Occipital lobe (tissue), 2 donors: ENCODE results near the gene SH3PXD2A. TPM values are rescaled to one million over a fixed set of nuclear protein-coding genes. Genes with fewer than 3 reads are reported as not detected.
"Not testable (repeated sequence)": the region's sequence is repeated elsewhere in the genome, so short reads cannot be mapped to it uniquely, and the experiment has no call there.

Experiments used
- DNase-seq: peaks from one replicate; lab custom pipeline; 2025; lab: John Stamatoyannopoulos, UW
- total RNA-seq: library from RNA; depleted of rRNA; stranded (reverse); fragments of >200 nt; gene quantifications from one replicate; pipeline ENCODE4 v1.2.3, GENCODE V29; 2014

SH3PXD2A gene
- total RNA-seq, 1 donor from 2014 or later: 8.7 TPM

GRCh38 chr10:103622935-103623574 is 232.3 kb downstream of the SH3PXD2A start:
- no peak for DNase-seq

DNA sequence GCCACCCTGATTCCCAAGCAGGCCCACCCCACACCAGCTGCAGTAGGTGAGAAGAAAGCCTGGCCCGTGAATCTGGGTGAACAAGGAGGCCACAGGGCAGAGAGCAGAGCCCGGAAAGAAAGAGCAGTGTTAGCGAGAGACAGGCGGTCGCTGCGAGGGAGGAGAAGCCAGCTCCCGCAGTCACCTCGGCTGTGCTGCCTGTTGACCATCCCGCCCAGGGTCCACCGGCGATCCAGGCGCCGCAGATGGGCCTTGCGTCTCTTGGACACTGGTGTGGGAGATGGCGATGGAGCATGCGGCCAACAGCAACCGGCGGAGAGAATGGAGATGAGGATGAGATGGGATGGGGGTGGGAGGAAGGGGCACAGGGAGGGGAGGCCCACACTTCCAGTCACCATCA is 233.1 kb downstream of the SH3PXD2A start:
- no peak for DNase-seq

DNA sequence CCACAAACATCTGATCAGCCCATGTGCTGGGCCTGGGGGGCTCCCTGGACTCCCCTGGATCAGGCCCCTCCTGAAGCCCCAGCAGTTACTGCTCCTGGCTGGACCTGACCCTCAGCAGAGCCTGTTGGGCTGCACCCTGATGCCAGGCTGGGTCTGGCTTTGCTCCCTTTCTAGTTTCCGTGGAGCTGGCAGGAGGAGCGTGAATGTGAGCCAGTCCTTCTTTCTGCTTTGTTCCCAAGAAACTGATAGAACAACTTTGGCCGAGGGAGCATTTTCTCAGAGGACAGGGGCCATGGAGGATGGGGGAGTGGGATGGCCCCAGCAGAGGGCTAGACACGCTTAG is 233.6 kb downstream of the SH3PXD2A start:
- DNase-seq: no peak

DNA sequence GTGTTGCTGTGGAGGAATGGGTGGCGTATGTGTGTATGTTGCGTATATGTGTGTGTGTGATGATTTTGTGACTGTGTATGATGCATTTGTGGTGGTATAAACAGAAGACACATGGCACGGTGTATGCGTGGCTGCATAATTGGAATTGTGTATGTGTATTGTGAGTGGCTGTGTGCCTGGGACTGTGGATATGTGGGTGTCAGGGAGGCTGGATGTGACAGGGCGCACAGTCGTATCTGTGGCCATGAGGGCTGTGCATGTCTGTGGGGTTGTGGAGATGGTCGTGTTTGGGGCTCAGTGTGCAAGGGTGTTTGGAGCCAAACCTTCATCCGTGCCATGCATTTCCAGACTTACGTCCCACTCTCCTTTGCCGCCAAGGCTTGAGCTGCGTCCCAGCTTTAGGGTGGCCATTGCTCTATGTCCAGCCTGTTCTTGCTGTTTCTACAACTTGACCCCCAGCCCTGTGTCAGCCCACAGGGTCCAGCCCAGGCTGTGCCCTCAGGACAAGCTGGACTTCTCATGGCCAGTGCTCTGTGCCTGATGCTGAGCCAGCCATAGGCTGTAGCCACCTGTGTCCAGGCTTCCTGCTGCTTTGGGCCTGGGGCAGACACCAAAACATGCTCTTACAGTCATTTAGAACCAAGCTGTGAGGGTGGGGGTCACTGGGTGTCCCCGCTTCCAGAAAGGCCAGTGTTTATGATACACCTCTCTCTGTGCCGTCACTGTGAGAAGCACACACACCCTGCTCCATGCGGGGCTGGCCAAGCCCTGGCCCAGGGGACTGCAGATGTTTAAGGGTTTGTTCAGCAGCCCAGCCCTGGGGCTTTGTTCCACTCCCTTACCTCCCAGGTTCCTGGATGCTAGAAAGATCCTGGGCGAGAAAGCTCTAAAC is 234.2 kb downstream of the SH3PXD2A start:
- DNase-seq: no peak

DNA sequence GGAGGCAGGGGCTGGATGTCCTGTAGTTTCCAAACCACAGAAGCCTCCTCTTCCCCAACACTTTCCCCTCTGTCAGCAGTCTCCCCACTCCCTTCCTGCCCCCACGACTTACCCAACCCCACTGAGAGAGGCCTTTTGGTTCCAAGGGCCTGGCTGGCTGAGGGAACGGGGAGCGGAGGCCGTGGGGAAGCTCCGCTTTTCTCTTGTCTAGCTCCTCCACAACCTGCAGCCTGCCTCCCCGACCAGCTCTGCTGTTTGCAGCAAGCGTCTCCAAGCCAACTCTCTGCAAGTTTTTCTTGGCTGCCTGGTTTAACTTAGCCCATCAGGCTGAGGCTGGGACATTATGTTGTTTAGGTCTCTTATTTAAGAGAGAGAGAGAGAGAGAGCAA is 235.0 kb downstream of the SH3PXD2A start:
- DNase-seq: no peak

GRCh38 chr10:103619424-103620351 is 235.7 kb downstream of the SH3PXD2A start:
- no peak for DNase-seq

DNA sequence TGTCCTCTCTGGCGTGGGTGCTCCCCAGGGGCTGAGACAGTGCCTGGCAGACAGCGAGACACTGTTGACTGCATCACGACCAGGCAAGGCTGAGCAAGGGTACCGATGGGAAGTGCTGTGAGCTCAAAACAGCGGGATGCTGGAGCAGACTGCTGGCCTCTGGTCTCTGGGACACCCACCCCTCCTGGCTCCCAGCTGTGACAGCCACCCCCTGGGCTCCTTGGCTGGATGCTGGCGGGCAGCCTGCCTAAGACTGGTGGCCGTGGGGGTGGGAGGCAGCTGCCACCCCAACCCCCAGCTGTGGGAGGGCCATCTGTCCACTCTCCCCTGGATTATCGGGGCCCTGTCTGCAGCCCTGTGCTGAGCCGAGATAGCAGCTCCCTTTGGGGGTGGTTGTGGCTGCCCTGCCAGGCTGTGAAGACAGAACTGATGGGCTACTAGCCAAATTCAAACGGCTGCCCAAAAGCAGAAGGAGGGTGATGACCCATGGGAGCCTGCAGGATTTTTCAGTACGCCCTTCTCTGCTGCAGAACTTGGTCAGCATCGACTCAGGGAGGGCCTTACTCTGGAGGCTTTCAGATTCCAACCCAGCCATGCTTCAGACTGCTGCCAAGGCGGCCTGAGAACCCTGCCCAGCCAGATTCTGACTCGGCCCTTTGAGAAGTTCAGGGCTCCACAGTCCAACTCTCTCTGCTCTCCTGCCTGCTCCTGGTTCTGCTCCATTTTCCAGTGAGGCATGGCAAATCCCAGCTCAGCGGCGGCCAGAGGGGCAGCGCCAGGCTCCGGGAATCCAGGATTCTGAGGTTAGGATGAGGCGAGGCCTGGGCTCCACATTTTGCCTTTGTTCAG is 236.6 kb downstream of the SH3PXD2A start:
- DNase-seq: no peak

DNA sequence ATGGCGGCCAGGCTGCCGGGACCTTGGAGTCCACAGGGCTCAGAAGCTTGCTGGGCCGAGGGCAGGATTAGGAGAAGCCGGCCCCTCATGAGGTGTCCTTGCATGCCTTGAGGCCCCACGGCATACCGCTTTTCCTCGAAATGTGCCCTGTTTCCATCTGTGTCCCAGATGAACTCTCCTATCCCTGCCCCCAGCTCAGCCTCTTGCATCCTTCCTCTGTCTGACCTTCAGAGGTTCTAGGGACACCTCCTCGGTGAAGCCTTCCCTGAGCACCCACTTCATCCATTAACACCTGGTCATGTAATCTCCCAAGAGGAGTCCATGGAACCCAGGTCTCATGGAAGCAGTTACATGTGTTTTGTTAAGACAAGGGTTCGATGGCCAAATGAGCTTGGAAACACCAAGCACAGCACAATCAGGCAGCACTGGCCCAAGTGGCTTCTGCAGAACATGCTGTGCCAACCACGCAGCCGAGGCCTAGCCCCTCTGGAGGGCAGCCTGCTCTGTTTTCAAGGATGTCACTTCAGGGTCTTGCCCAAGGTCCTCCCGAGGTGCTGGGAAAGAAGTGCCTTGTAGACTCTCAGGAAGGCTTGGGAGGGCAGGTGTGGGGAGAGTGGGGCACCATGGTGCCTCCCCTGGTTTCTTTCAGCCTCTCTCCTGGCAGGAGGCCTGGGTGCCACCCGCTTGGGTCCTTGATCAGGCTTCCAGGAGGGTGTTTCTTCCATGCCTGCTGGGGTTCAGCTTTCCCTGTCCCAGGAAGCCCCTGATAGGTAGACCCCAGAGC is 237.6 kb downstream of the SH3PXD2A start:
- DNase-seq: no peak

DNA sequence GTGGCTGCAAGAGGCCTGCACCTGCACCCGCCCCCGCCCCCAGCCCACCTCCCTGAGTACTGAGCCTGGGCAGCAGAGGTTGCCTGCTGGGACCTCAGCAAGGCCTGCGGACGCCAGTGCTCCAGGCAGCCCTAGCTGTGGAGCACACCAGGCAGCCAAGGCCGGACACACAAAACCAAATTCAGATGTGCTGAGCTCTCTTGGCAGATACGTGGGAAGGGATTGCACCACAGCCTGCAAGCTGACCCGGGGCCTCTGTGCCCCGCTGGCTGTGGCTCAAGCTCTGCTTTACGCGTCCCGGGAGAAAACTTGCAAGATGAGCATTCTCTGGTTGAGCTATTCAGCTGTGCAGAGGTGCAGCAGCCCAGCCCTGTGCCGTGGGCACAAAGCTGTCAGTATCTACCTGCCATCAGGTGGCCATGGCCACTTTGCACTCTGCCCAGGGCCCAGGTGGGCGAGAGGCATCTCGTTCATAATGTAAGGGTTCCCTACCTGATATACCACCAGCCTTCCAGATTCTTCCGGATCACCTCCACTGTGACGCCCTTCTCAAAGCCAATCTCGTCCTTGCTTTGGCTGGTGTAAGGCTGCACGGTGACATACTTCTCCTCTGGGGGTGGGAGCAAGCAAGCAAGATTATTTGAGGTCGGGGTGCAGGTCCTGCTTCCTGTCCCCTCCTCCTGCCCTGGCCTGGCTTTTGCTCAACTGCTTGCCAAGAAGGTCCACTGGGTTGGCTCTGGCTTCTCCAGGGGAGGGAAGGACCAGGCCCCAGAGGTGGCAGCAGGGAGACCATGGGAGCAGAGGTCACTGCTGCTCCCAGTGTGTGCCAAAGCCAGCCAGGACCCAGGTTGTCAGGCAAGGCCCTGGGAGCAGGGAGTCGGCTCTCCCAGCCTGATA is 238.4 kb downstream of the SH3PXD2A start:
- no peak for DNase-seq

GRCh38 chr10:103614306-103615158 is 240.8 kb downstream of the SH3PXD2A start:
- no peak for DNase-seq

DNA sequence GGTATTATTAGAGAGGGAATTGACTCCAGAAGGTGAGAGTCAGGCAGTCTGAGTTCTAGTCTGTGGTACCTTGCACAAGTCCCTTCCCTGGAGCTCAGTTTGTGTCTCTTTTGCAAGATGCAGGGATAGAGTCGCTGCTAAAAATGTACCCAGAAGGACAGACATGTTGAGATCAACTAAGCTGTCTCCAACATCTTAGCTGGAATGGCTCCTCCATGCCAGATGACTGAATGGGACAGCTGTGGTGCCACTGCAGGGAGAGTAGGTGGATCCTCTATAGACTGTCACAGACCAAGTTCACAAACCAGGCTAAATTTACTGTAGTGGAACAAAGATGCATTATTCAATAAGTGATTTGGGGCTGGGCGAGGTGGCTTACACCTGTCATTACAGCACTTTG is 241.8 kb downstream of the SH3PXD2A start:
- no peak for DNase-seq

DNA sequence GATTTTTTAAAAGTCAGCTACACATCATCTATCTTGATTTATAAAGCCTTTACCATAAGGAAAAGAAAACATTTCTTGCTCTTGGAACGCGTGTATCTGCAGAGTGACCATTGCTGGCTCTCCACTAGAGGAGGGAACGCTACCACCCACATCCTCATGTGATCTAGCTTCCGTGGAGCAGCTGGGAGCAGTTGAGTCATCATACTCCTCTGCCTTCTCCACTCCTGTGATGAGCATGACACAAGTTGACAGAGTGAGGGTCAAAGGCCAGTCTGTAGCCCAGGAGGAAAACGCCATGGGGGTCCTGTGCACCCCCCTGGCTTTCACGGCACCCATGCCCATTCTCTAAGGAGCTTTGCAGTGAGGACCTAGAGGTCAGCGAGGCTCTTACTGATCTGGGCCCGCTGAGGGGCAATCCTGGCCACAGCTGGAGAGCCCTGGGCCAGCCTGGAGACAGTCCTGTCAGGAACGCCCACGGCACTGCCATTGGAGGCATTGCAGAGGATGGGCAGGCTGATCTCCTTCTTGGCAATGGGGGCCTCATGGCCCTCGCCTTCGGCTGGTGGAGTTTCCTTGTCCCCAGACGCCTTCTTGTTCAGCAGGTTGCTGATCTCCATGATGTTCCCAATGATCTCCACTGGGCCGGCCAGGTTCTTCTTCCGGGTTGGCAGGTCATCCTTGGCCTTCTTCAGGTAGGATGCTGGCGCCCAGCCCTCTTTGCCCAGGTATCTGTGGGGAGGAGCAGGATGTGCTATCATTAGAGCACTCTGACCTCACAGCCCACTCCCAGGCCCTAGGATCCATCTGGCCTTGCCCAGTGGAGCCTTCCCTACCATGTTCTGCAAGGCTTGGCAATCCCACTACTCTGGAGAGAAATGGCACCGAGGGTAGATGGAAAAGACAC is 242.7 kb downstream of the SH3PXD2A start:
- DNase-seq: peak; percentile 67

- DNase-seq: no peak
Observed at GRCh38 chr10:103610921-103611511, 244.4 kb downstream of the SH3PXD2A start.

DNA sequence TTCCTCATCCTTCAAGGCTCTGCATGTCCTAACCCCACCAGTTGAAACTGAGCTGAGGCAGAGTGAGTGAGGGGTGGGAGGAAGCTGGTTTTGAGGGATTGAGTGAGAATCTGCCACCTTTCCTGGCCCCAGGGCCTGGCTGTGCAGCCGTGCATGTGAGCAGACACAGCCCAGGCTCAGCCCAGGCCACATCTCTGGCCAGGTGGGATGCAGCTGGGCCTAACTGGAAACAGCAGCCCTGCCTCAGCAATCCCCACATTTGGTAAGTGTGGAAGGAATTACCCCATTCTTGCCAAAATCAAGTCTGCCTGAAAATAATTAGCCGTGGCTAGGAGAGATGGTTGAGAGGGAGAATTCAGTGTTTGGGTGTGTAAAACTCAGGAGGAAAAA is 245.3 kb downstream of the SH3PXD2A start:
- DNase-seq: no peak

DNA sequence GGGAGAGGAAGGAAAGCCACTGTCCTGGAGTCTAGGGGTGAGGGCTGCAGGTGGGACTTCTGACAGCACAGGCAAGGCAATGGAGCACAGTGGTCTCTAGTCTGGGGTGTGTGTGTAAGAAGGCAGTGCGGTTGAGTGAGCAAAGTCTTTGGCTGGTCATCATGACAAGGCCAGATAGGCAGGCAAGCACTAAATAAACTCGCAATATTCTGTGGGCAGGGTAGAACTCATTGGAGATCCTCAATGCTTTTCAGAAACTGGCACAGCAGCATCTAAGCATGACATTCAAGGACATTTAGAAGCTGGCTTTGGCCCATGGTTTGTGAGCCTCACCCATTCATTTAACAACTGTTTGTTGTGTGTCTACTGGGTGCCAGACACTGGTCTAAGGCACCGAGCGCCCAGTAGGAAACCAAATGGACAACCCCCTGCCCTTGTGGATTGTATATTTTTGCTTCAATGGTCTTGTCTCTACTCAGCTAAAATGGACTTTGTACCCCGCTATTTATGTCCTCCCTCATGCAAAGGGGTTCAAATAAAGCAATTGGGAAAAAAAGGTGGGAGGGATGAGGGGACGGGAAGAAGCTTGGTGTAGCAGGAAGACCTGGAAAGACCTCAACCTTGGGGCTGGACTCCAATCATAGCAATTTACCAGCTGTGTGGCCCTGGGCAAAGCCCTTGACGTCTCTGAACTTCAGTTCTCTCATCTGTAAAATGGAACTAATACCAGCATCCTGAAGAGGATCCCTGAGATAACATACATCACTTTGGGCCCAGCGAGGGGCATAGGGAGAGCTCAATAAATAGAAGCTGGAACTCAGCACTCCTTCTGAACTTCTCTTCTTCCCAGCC is 245.9 kb downstream of the SH3PXD2A start:
- DNase-seq: no peak

DNA sequence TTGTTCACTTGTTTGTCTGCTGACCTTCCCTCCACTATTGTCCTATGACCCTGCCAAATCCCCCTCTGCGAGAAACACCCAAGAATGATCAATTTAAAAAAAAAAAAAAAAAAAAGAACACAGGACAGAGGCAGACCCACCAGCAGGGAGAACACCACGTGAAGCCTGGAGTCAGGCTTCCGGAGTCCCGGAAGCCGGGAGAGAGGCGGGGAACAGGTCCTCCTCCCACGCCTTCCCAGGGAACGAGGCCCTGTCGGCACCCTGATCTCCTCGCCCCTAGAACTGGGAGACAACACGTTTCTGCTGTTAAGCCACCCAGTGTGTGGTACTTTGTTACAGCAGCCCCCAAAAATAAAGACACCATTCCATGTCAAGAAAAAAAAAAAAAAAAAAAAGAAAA is 247.3 kb downstream of the SH3PXD2A start:
- DNase-seq: not testable (repeated sequence)
